GM12874 (cell line): ENCODE results near the gene PLD3.

ENCODE experiments used
- TF ChIP-seq, protein P1 (sequence below): IDR thresholded peaks from 2 replicates; pipeline ENCODE4 v1.5.1; 2011; ENCODE audit warnings: low read depth, mild to moderate bottlenecking, control low read depth, low read length, moderate library complexity; ENCODE audit not compliant: insufficient read depth

Gene PLD3

DNA sequence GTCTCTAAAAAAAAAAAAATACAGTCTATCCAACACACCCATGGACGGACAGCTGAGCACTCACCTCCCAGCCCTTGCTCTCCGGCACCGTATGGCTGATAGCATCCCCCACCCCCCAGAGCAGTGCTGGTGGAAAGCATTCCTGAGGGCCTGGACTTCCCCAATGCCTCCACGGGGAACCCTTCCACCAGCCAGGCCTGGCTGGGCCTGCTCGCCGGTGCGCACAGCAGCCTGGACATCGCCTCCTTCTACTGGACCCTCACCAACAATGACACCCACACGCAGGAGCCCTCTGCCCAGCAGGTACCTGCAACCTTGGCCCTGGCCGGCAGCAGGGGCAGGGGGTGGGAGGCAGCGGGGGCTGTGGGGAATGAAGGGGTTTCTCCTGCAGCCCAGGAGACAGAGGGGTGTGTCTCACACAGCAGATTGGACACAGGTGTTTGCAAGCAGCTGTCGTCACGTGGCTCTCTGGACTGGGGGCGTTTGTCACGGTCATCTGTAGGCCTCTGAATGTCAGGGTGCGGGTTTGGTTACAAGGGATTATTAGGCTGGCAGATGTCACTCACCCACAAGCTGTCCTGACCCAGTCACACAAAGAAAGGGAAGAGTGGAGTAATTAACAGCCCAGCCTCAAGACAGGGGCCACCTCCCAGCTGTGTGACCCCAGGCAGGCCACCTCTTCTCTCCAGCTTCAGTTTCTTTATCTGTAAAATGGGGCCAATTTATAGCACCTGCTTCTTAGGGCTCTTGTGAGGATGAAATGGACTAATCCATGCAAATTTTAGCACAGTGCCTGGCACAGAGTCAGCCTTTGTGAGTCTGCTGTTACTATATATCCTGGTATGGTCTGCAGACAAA is 19.3 kb downstream of the PLD3 start:
- TF ChIP-seq, protein P1, sequence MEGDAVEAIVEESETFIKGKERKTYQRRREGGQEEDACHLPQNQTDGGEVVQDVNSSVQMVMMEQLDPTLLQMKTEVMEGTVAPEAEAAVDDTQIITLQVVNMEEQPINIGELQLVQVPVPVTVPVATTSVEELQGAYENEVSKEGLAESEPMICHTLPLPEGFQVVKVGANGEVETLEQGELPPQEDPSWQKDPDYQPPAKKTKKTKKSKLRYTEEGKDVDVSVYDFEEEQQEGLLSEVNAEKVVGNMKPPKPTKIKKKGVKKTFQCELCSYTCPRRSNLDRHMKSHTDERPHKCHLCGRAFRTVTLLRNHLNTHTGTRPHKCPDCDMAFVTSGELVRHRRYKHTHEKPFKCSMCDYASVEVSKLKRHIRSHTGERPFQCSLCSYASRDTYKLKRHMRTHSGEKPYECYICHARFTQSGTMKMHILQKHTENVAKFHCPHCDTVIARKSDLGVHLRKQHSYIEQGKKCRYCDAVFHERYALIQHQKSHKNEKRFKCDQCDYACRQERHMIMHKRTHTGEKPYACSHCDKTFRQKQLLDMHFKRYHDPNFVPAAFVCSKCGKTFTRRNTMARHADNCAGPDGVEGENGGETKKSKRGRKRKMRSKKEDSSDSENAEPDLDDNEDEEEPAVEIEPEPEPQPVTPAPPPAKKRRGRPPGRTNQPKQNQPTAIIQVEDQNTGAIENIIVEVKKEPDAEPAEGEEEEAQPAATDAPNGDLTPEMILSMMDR = no peak

DNA sequence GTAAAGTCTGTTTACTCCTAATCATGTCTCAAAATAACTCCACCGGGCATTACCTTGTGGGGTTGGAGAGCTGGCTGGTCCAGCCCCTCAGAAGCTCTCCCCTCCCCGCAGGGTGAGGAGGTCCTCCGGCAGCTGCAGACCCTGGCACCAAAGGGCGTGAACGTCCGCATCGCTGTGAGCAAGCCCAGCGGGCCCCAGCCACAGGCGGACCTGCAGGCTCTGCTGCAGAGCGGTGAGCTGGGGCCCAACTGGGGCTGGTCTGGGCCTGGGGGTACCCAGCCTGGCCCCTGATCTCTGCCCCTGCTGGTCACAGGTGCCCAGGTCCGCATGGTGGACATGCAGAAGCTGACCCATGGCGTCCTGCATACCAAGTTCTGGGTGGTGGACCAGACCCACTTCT is 21.3 kb downstream of the PLD3 start:
- TF ChIP-seq, protein P1 = no peak

DNA sequence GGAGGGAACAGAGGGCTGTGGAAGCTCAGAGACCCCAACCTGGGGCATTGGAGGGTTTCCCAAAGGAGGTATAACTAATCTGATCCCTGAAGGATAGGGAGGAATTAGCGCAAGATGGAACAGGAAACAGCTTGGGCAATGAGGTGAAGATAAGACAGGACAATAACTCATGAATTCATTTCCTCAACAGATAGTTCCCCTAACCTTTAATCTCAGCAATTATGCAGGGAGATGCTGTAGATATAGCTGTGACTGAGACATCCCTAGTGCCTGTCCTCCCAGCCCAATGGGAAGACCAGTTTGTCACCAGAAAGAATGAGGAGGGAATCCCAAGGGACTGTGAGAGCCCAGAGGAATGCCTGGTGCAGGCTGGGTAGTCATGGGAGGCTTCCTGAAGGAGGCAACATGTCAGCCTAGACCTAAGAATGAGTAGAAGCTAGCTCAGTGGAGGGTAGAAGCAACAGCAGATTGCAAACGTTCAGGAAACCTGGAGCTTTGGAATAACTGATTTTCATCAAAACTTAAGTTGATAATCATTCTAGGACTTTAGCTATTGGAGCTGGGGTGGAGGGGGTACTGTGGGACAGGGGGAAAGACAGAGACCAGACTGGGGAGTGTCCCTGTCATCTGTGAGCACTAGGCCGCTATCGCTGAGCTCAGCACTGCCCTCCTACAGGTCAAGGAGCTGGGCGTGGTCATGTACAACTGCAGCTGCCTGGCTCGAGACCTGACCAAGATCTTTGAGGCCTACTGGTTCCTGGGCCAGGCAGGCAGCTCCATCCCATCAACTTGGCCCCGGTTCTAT is 22.7 kb downstream of the PLD3 start:
- TF ChIP-seq, protein P1 = no peak

DNA sequence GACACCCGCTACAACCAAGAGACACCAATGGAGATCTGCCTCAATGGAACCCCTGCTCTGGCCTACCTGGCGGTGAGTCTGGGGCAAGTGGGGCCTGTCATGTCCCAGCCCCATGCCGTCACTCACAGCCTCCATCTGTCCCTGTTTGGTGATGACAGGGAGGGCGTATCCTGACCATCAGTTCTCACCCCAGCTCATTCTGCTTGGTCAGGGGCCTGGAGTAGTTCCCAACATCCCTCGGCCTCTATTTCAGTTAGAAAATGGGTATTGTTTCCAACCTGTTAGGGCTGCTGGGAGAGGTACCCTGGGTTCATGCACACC is 23.3 kb downstream of the PLD3 start:
- TF ChIP-seq, protein P1 = no peak

DNA sequence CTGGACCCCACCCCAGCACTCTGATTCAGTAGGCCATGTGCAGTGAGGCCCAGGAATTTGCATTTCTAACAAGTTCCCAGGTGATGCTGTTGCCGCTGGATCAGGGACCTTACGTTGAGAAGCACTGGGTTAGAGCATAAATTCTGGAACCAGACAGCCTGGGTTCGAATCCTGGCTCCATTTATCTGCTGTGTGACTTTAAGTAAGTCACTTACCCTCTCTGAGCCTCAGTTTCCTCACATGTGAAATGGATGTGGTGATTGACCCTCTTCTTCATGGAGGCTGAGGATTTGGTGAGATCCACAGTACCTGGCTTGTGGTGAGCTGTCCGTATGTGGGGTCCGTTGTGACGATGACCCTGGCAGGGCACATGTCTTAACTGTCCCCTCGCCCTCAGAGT is 25.6 kb downstream of the PLD3 start:
- TF ChIP-seq, protein P1 = no peak

DNA sequence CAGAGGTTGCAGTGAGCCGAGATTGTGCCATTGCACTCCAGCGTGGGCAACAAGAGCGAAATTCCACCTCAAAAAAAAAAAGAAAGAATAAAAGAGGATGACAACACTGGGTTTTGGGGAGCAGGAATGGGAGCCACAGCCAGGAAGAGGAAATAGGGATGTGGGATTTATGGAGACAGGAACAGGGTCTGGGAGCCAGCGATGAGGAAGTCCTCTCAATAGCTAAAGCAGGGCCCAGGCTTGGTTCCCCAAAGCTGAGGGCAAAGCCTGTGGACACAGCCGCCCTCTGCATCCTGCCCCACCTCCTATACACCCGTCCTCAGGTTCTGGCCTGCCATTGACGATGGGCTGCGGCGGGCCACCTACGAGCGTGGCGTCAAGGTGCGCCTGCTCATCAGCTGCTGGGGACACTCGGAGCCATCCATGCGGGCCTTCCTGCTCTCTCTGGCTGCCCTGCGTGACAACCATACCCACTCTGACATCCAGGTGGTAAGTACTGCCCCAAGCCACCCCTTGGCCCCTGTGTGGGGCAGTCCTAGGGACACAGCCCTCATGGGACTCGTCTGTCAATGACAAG is 27.9 kb downstream of the PLD3 start:
- TF ChIP-seq, protein P1 = no peak

DNA sequence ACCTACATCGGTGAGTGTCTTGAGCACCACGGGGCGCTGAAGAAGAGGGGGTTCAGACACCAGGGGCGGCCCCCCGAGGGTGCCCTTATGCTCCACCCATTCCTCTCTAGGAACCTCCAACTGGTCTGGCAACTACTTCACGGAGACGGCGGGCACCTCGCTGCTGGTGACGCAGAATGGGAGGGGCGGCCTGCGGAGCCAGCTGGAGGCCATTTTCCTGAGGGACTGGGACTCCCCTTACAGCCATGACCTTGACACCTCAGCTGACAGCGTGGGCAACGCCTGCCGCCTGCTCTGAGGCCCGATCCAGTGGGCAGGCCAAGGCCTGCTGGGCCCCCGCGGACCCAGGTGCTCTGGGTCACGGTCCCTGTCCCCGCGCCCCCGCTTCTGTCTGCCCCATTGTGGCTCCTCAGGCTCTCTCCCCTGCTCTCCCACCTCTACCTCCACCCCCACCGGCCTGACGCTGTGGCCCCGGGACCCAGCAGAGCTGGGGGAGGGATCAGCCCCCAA is 29.4 kb downstream of the PLD3 start:
- TF ChIP-seq, protein P1 = no peak
